ENCODE data around the gene TFAP2D. TPM values are rescaled to one million over a fixed set of nuclear protein-coding genes. Genes with fewer than 3 reads are reported as not detected.

Gene TFAP2D
- total RNA-seq, 1 donor from 2014 or later = not detected

- DNase-seq = no peak
These were observed 7.3 kb downstream of the TFAP2D start for GRCh38 chr6:50720623-50721022.

GRCh38 chr6:50721978-50722377 lies 8.7 kb downstream of the TFAP2D start:
- no peak for DNase-seq

GRCh38 chr6:50722829-50723554 lies 9.7 kb downstream of the TFAP2D start:
- DNase-seq = no peak

- no peak for DNase-seq
These were observed 11.2 kb downstream of the TFAP2D start for GRCh38 chr6:50724381-50725124.

- DNase-seq = no peak
These were observed 21.2 kb downstream of the TFAP2D start for GRCh38 chr6:50734488-50734887.

GRCh38 chr6:50742161-50742560 lies 28.8 kb downstream of the TFAP2D start:
- no peak for DNase-seq

- DNase-seq = no peak
These were observed 31.6 kb downstream of the TFAP2D start for GRCh38 chr6:50744976-50745375.

- no peak for DNase-seq
These were observed 49.5 kb downstream of the TFAP2D start for GRCh38 chr6:50762798-50763197.

GRCh38 chr6:50778696-50779095 lies 65.4 kb downstream of the TFAP2D start:
- DNase-seq = no peak

GRCh38 chr6:50780382-50780781 lies 67.1 kb downstream of the TFAP2D start:
- no peak for DNase-seq

GRCh38 chr6:50785921-50786320 lies 72.6 kb downstream of the TFAP2D start:
- DNase-seq = no peak

GRCh38 chr6:50791900-50792508 lies 78.7 kb downstream of the TFAP2D start:
- no peak for DNase-seq

- no peak for DNase-seq
These were observed 79.4 kb downstream of the TFAP2D start for GRCh38 chr6:50792771-50793170.

GRCh38 chr6:50795574-50795973 lies 82.2 kb downstream of the TFAP2D start:
- no peak for DNase-seq

- DNase-seq = no peak
These were observed 91.0 kb downstream of the TFAP2D start for GRCh38 chr6:50804283-50804682.

- DNase-seq = no peak
These were observed 93.7 kb downstream of the TFAP2D start for GRCh38 chr6:50807035-50807434.

GRCh38 chr6:50815436-50816114 lies 102.2 kb downstream of the TFAP2D start:
- no peak for DNase-seq

GRCh38 chr6:50816115-50816675 lies 102.9 kb downstream of the TFAP2D start:
- DNase-seq = peak; percentile 58

- DNase-seq = no peak
These were observed 103.8 kb downstream of the TFAP2D start for GRCh38 chr6:50816947-50817645.

- no peak for DNase-seq
These were observed 104.3 kb downstream of the TFAP2D start for GRCh38 chr6:50817646-50817950.

GRCh38 chr6:50818020-50818419 lies 104.7 kb downstream of the TFAP2D start:
- no peak for DNase-seq

- no peak for DNase-seq
These were observed 105.3 kb downstream of the TFAP2D start, which contains the start of gene TFAP2B for GRCh38 chr6:50818673-50819072. Gene TFAP2B (plus strand): TSS chr6:50818871. CDS start chr6:50818892, 21 bp downstream.

Data from skin of body (tissue), 2 donors.